ENCODE results near the gene PTPRN2.

- TF ChIP-seq POLR2AphosphoS5 (IDR thresholded peaks at IDR 0.05) (no peak), CTCF (IDR thresholded peaks at IDR 0.05) (no peak), EP300 (IDR thresholded peaks at IDR 0.05) (no peak)
These were observed 900.5 kb downstream of the PTPRN2 start for GRCh38 chr7:157687158-157687557.
